RWPE2 (cell line): ENCODE results near the gene CFAP210.

ENCODE experiments used
- ATAC-seq: fragments of 200-7000 bp; cut with Tn5 transposase; 3 replicates; pipeline ENCODE4 v1.9.1; 2021; ENCODE audit warnings: low read depth
- DNase-seq: peaks from one replicate; pipeline ENCODE4 v3.0.0-alpha.2; 2020; ENCODE audit warnings: low spot score
- H3K27ac ChIP-seq: fragments of 450-650 bp; 2 replicates; pipeline ENCODE4 v1.5.1; 2017; ENCODE audit warnings: mild to moderate bottlenecking; ENCODE audit not compliant: poor library complexity, severe bottlenecking
- H3K27me3 ChIP-seq: fragments of 250-450 bp; sonication (Bioruptor Pico); 2 replicates; pipeline ENCODE4 v1.5.1; 2021; ENCODE audit warnings: mild to moderate bottlenecking, moderate library complexity; ENCODE audit not compliant: insufficient read depth, poor library complexity, severe bottlenecking
- H3K36me3 ChIP-seq: fragments of 250-450 bp; sonication (Bioruptor Pico); 2 replicates; pipeline ENCODE4 v1.5.1; 2020; ENCODE audit warnings: low read depth, mild to moderate bottlenecking, moderate library complexity
- H3K4me1 ChIP-seq: fragments of 250-450 bp; sonication (Bioruptor Pico); 2 replicates; pipeline ENCODE4 v1.5.1; 2021; ENCODE audit warnings: mild to moderate bottlenecking, moderate library complexity; ENCODE audit not compliant: insufficient read depth, poor library complexity, severe bottlenecking
- H3K4me3 ChIP-seq: fragments of 250-450 bp; sonication (Bioruptor Pico); 2 replicates; pipeline ENCODE4 v1.5.1; 2021; ENCODE audit warnings: mild to moderate bottlenecking, moderate library complexity; ENCODE audit not compliant: severe bottlenecking
- H3K9me3 ChIP-seq: fragments of 250-450 bp; sonication (Bioruptor Pico); 2 replicates; pipeline ENCODE4 v1.5.1; 2021; ENCODE audit warnings: mild to moderate bottlenecking, moderate library complexity; ENCODE audit not compliant: severe bottlenecking
- CTCF ChIP-seq: fragments of 450-650 bp; IDR thresholded peaks from one replicate; pipeline ENCODE4 v1.5.1; 2017; ENCODE audit warnings: mild to moderate bottlenecking, moderate library complexity; ENCODE audit not compliant: poor library complexity, severe bottlenecking

The CFAP210 gene

GRCh38 chr2:169694113-169694893 is at the start of gene CFAP210, which contains the start of gene PHOSPHO2:
TSS of gene CFAP210 (minus strand) at chr2:169694405. CDS start at chr2:169694327, 78 bp downstream.
TSS of gene PHOSPHO2 (plus strand) at chr2:169694469. CDS start at chr2:169700972, 6,503 bp downstream.
- ATAC-seq (peak; percentile 99), DNase-seq (peak; percentile 97)
- peak within 1 kb of the TSS; percentile 73 for H3K4me3 ChIP-seq

GRCh38 chr2:169743549-169743948 is 49.3 kb upstream of the CFAP210 start:
- ATAC-seq (no peak), DNase-seq (no peak)
- Histone ChIP-seq H3K27ac (no peak overlapping the region), H3K4me1 (no peaks in the 10 kb centered on the region), H3K4me3 (no peak overlapping the region), H3K36me3 (peaks cover 10% of the 10 kb centered on the region), H3K9me3 (no peaks in the 10 kb centered on the region), H3K27me3 (no peaks in the 10 kb centered on the region)
- no peak for TF ChIP-seq CTCF

More at GRCh38 chr2:169694113-169694893, at the start of gene CFAP210, which contains the start of gene PHOSPHO2:
- Histone ChIP-seq H3K36me3 (peaks cover 28% of the 10 kb centered on the region), H3K27ac (peak within 1 kb of the TSS; percentile 20), H3K9me3 (no peaks in the 10 kb centered on the region), H3K4me1 (no peaks in the 10 kb centered on the region), H3K27me3 (no peaks in the 10 kb centered on the region)
- no peak for TF ChIP-seq CTCF

GRCh38 chr2:169739351-169739750 is 45.1 kb upstream of the CFAP210 start:
- Histone ChIP-seq H3K36me3 (peaks cover 13% of the 10 kb centered on the region), H3K4me1 (peaks cover 3% of the 10 kb centered on the region), H3K4me3 (no peak overlapping the region), H3K27ac (no peak overlapping the region), H3K9me3 (no peaks in the 10 kb centered on the region), H3K27me3 (no peaks in the 10 kb centered on the region)
- TF ChIP-seq CTCF = no peak
- ATAC-seq (no peak), DNase-seq (no peak)

- TF ChIP-seq CTCF = no peak
- Histone ChIP-seq H3K36me3 (peaks cover 13% of the 10 kb centered on the region), H3K9me3 (no peaks in the 10 kb centered on the region), H3K4me3 (no peak overlapping the region), H3K27ac (no peak overlapping the region), H3K4me1 (peaks cover 3% of the 10 kb centered on the region), H3K27me3 (no peaks in the 10 kb centered on the region)
- no peak for DNase-seq
- ATAC-seq = no peak
These were observed 44.5 kb upstream of the CFAP210 start for GRCh38 chr2:169738566-169739229.
